ENCODE measurements around the gene SLC13A1.

Gene SLC13A1

GRCh38 chr7:123155571-123155970, 44.2 kb downstream of the SLC13A1 start:
- in situ Hi-C loops (cut with HindIII; ENCODE audit: low sequenced_read_pairs): no loop called here
- TF ChIP-seq CTCF (IDR thresholded peaks at IDR 0.05; ENCODE audit: low read depth, low read length): no peak
- no peak for DNase-seq (ENCODE audit: low read depth, low spot score)
- H3K4me3 ChIP-seq (ENCODE audit: low read depth, low read length): no peak overlapping the region

GRCh38 chr7:123154231-123154860, 45.4 kb downstream of the SLC13A1 start:
- DNase-seq (ENCODE audit: low read depth, low spot score): peak; percentile 83
- no peak overlapping the region for H3K4me3 ChIP-seq (ENCODE audit: low read depth, low read length)
- peak; percentile 78 for TF ChIP-seq CTCF (IDR thresholded peaks at IDR 0.05; ENCODE audit: low read depth, low read length)
- in situ Hi-C loops (cut with HindIII; ENCODE audit: low sequenced_read_pairs): no loop called here

- DNase-seq (ENCODE audit: low read depth, low spot score): no peak
- in situ Hi-C loops (cut with HindIII; ENCODE audit: low sequenced_read_pairs): no loop called here
- TF ChIP-seq CTCF (IDR thresholded peaks at IDR 0.05; ENCODE audit: low read depth, low read length): no peak
- no peak overlapping the region for H3K4me3 ChIP-seq (ENCODE audit: low read depth, low read length)
Observed at GRCh38 chr7:123151443-123151842, 48.3 kb downstream of the SLC13A1 start.

GRCh38 chr7:123148813-123149212, 51.0 kb downstream of the SLC13A1 start:
- TF ChIP-seq CTCF (IDR thresholded peaks at IDR 0.05; ENCODE audit: low read depth, low read length): peak; percentile 9
- peak; percentile 14 for DNase-seq (ENCODE audit: low read depth, low spot score)
- H3K4me3 ChIP-seq (ENCODE audit: low read depth, low read length): no peak overlapping the region
- in situ Hi-C loops (cut with HindIII; ENCODE audit: low sequenced_read_pairs): no loop called here

- no peak overlapping the region for H3K4me3 ChIP-seq (ENCODE audit: low read depth, low read length)
- in situ Hi-C loops (cut with HindIII; ENCODE audit: low sequenced_read_pairs): no loop called here
- no peak for DNase-seq (ENCODE audit: low read depth, low spot score)
- TF ChIP-seq CTCF (IDR thresholded peaks at IDR 0.05; ENCODE audit: low read depth, low read length): no peak
Observed at GRCh38 chr7:123143252-123144006, 56.3 kb downstream of the SLC13A1 start.

- no peak for DNase-seq (ENCODE audit: low read depth, low spot score)
- H3K4me3 ChIP-seq (ENCODE audit: low read depth, low read length): no peak overlapping the region
- TF ChIP-seq CTCF (IDR thresholded peaks at IDR 0.05; ENCODE audit: low read depth, low read length): no peak
- in situ Hi-C loops (cut with HindIII; ENCODE audit: low sequenced_read_pairs): no loop called here
Observed at GRCh38 chr7:123140561-123140960, 59.2 kb downstream of the SLC13A1 start.
